Mesenchymal stem cell (in vitro differentiated cells and primary cell): ENCODE data around the gene TAOK3.

ENCODE experiments used
- DNase-seq: peaks from one replicate; pipeline ENCODE4 v3.0.0-alpha.2; 2013
- H2AFZ ChIP-seq: one replicate; pipeline ENCODE4 v1.6.1; 2013; ENCODE audit warnings: low read depth, mild to moderate bottlenecking, control low read depth, inconsistent platforms, low read length, moderate library complexity
- H2AK5ac ChIP-seq: 2 replicates; pipeline ENCODE4 v1.6.1; 2013; ENCODE audit warnings: low read length, moderate library complexity, mild to moderate bottlenecking, inconsistent platforms; ENCODE audit not compliant: severe bottlenecking
- H2BK120ac ChIP-seq: one replicate; pipeline ENCODE4 v1.6.1; 2013; ENCODE audit warnings: low read depth, mild to moderate bottlenecking, inconsistent platforms, low read length, moderate library complexity
- H2BK12ac ChIP-seq, 2 experiments: one replicate each; pipeline ENCODE4 v1.6.1; 2013; ENCODE audit warnings: inconsistent platforms in 2 of 2, low read length in 2 of 2, mild to moderate bottlenecking in 2 of 2, moderate library complexity in 2 of 2, control low read depth in 1 of 2
- H2BK15ac ChIP-seq: one replicate; pipeline ENCODE4 v1.6.1; 2013; ENCODE audit warnings: mild to moderate bottlenecking, low read depth, inconsistent platforms; ENCODE audit not compliant: poor library complexity, severe bottlenecking
- H2BK5ac ChIP-seq: 2 replicates; pipeline ENCODE4 v1.6.1; 2013; ENCODE audit warnings: low read depth, mild to moderate bottlenecking, low read length, control low read depth, inconsistent platforms; ENCODE audit not compliant: poor library complexity, severe bottlenecking
- H3K14ac ChIP-seq, 2 experiments: one replicate each; pipeline ENCODE4 v1.6.1; 2013; ENCODE audit warnings: inconsistent platforms in 2 of 2, low read length in 2 of 2, control low read depth in 1 of 2, mild to moderate bottlenecking in 1 of 2, moderate library complexity in 1 of 2
- H3K18ac ChIP-seq, 2 experiments: one replicate each; pipeline ENCODE4 v1.6.1; 2013; ENCODE audit warnings: inconsistent platforms in 2 of 2, low read length in 2 of 2, control low read depth in 1 of 2, low read depth in 1 of 2, mild to moderate bottlenecking in 1 of 2
- H3K23ac ChIP-seq, 2 experiments: one replicate each; pipeline ENCODE4 v1.6.1; 2013; ENCODE audit warnings: inconsistent platforms in 2 of 2, low read length in 2 of 2, mild to moderate bottlenecking in 2 of 2, moderate library complexity in 2 of 2, control low read depth in 1 of 2
- H3K27ac ChIP-seq: 2 replicates; pipeline ENCODE4 v1.5.1; 2013; ENCODE audit warnings: mild to moderate bottlenecking, moderate library complexity, low read length, control low read depth, inconsistent platforms; ENCODE audit not compliant: poor library complexity, severe bottlenecking
- H3K27me3 ChIP-seq, 2 experiments: 2 replicates each; pipeline versions ENCODE4 v1.6.1 to v1.7.0; 2013; ENCODE audit warnings: low read length in 2 of 2, mild to moderate bottlenecking in 2 of 2, moderate library complexity in 2 of 2, control low read depth in 1 of 2, inconsistent platforms in 1 of 2; ENCODE audit not compliant: control insufficient read depth in 1 of 2, insufficient read depth in 1 of 2
- H3K36me3 ChIP-seq, 2 experiments: 2 replicates each; pipeline versions ENCODE4 v1.6.1 to v1.7.0; 2013; ENCODE audit warnings: low read length in 2 of 2, control low read depth in 1 of 2, inconsistent platforms in 1 of 2, low read depth in 1 of 2, mild to moderate bottlenecking in 1 of 2; ENCODE audit not compliant: insufficient read depth in 2 of 2, control insufficient read depth in 1 of 2
- H3K4ac ChIP-seq, 2 experiments: one replicate each; pipeline ENCODE4 v1.6.1; 2013; ENCODE audit warnings: inconsistent platforms in 2 of 2, low read length in 2 of 2, mild to moderate bottlenecking in 2 of 2, moderate library complexity in 2 of 2, control low read depth in 1 of 2, low read depth in 1 of 2
- H3K4me1 ChIP-seq: 2 replicates; pipeline ENCODE4 v1.6.1; 2013; ENCODE audit warnings: low read depth, low read length, control low read depth; ENCODE audit not compliant: control insufficient read depth, insufficient read depth
- H3K4me2 ChIP-seq: 2 replicates; pipeline ENCODE4 v1.6.1; 2013; ENCODE audit warnings: low read length, mild to moderate bottlenecking, inconsistent platforms; ENCODE audit not compliant: poor library complexity, severe bottlenecking
- H3K4me3 ChIP-seq, 2 experiments: 2 replicates each; pipeline versions ENCODE4 v1.5.1 to v1.7.0; 2013; ENCODE audit warnings: low read length in 2 of 2, mild to moderate bottlenecking in 2 of 2, control low read depth in 1 of 2, low read depth in 1 of 2; ENCODE audit not compliant: insufficient read depth in 1 of 2
- H3K79me1 ChIP-seq: replicated peaks from 2 replicates; pipeline ENCODE4 v1.6.1; 2013; ENCODE audit warnings: mild to moderate bottlenecking, control low read depth, low read length, inconsistent platforms; ENCODE audit not compliant: poor library complexity, severe bottlenecking
- H3K9ac ChIP-seq: 2 replicates; pipeline ENCODE4 v1.7.0; 2013; ENCODE audit warnings: mild to moderate bottlenecking, low read length, moderate library complexity
- H3K9me3 ChIP-seq: 2 replicates; pipeline ENCODE4 v1.7.0; 2013; ENCODE audit warnings: mild to moderate bottlenecking, low read length; ENCODE audit not compliant: control insufficient read depth
- H4K8ac ChIP-seq: one replicate; pipeline ENCODE4 v1.6.1; 2013; ENCODE audit warnings: inconsistent platforms, mild to moderate bottlenecking, low read length, moderate library complexity
- H4K91ac ChIP-seq: one replicate; pipeline ENCODE4 v1.6.1; 2013; ENCODE audit warnings: mild to moderate bottlenecking, low read length, inconsistent platforms
- WGBS: methylation state at CpG from one replicate; pipeline ENCODE4 v1.1.7; 2013; ENCODE audit warnings: mixed read lengths; 5-methylcytosine and 5-hydroxymethylcytosine counted together

TAOK3 gene

GRCh38 chr12:118151755-118152154 lies 221.0 kb downstream of the TAOK3 start:
- Histone ChIP-seq H3K9me3 (no peaks in the 10 kb centered on the region), H2BK120ac (no peak overlapping the region), H3K27ac (no peak overlapping the region), H3K79me1 (peaks cover 3% of the 10 kb centered on the region), H3K27me3 (no peaks in the 10 kb centered on the region), H2BK15ac (no peak overlapping the region), H3K9ac (no peak overlapping the region), H3K4me1 (no peaks in the 10 kb centered on the region), H4K91ac (no peak overlapping the region), H4K8ac (no peak overlapping the region), H3K14ac (no peak overlapping the region), H2AK5ac (no peak overlapping the region), H2AFZ (no peak overlapping the region), H3K4me3 (no peak overlapping the region), H2BK12ac (no peak overlapping the region), H3K36me3 (peaks cover 25 to 79% of the 10 kb centered on the region in 2 experiments), H3K4me2 (no peak overlapping the region), H3K4ac (no peak overlapping the region), H2BK5ac (no peak overlapping the region), H3K18ac (no peak overlapping the region), H3K23ac (no peak overlapping the region)
- 100% methylated on average over 5 of the region's 5 CpGs for WGBS
- DNase-seq: no peak

- no peak overlapping the region for H2BK12ac ChIP-seq
- no peaks in the 10 kb centered on the region for H3K9me3 ChIP-seq
- no peak overlapping the region for H4K8ac ChIP-seq
- no peak overlapping the region for H2BK120ac ChIP-seq
- H3K27ac ChIP-seq: no peak overlapping the region
- 83% methylated on average over 5 of the region's 7 CpGs for WGBS
- no peak overlapping the region for H4K91ac ChIP-seq
- no peak overlapping the region for H3K18ac ChIP-seq
- H3K4me1 ChIP-seq: no peaks in the 10 kb centered on the region
- no peak overlapping the region for H3K4me3 ChIP-seq
- peaks cover 6% of the 10 kb centered on the region for H3K79me1 ChIP-seq
- no peak overlapping the region for H2AFZ ChIP-seq
- no peaks in the 10 kb centered on the region for H3K27me3 ChIP-seq
- no peak overlapping the region for H3K4ac ChIP-seq
- no peak for DNase-seq
- no peak overlapping the region for H3K23ac ChIP-seq
- H2BK5ac ChIP-seq: no peak overlapping the region
- H3K36me3 ChIP-seq: peaks cover 33 to 78% of the 10 kb centered on the region in 2 experiments
- no peak overlapping the region for H3K4me2 ChIP-seq
- no peak overlapping the region for H3K9ac ChIP-seq
- no peak overlapping the region for H2BK15ac ChIP-seq
- H3K14ac ChIP-seq: no peak overlapping the region
- no peak overlapping the region for H2AK5ac ChIP-seq
These were observed 222.1 kb downstream of the TAOK3 start for GRCh38 chr12:118150625-118151024.

- Histone ChIP-seq H3K4ac (no peak overlapping the region), H3K23ac (no peak overlapping the region), H3K18ac (no peak overlapping the region), H2BK120ac (no peak overlapping the region), H3K79me1 (peaks cover 13% of the 10 kb centered on the region), H2BK5ac (no peak overlapping the region), H3K27me3 (no peaks in the 10 kb centered on the region), H3K9ac (no peak overlapping the region), H3K4me3 (no peak overlapping the region), H3K36me3 (peaks cover 48 to 90% of the 10 kb centered on the region in 2 experiments), H3K14ac (no peak overlapping the region), H2BK15ac (no peak overlapping the region), H2AK5ac (no peak overlapping the region), H3K9me3 (no peaks in the 10 kb centered on the region), H4K8ac (no peak overlapping the region), H2BK12ac (no peak overlapping the region), H3K4me2 (no peak overlapping the region), H3K27ac (no peak overlapping the region), H3K4me1 (no peaks in the 10 kb centered on the region), H2AFZ (no peak overlapping the region), H4K91ac (no peak overlapping the region)
- 100% methylated on average over 2 of the region's 5 CpGs for WGBS
- no peak for DNase-seq
These were observed 224.4 kb downstream of the TAOK3 start for GRCh38 chr12:118148287-118148686.

- Histone ChIP-seq H3K27me3 (no peaks in the 10 kb centered on the region), H2BK5ac (no peak overlapping the region), H2AK5ac (no peak overlapping the region), H4K8ac (no peak overlapping the region), H3K14ac (no peak overlapping the region), H3K79me1 (peaks cover 20% of the 10 kb centered on the region), H3K4me3 (no peak overlapping the region), H3K9me3 (no peaks in the 10 kb centered on the region), H3K4ac (no peak overlapping the region), H2BK15ac (no peak overlapping the region), H3K9ac (no peak overlapping the region), H3K27ac (no peak overlapping the region), H2BK12ac (no peak overlapping the region), H3K36me3 (peaks cover 49 to 88% of the 10 kb centered on the region in 2 experiments), H3K4me2 (no peak overlapping the region), H3K18ac (no peak overlapping the region), H2AFZ (no peak overlapping the region), H4K91ac (no peak overlapping the region), H2BK120ac (no peak overlapping the region), H3K23ac (no peak overlapping the region), H3K4me1 (no peaks in the 10 kb centered on the region)
- WGBS: 89% methylated on average over 9 of the region's 9 CpGs
- no peak for DNase-seq
These were observed 226.9 kb downstream of the TAOK3 start for GRCh38 chr12:118145798-118146156.
